ENCODE measurements around the gene EXOC6.
"Not testable (repeated sequence)": the region's sequence is repeated elsewhere in the genome, so short reads cannot be mapped to it uniquely, and the experiment has no call there.

Gene EXOC6

GRCh38 chr10:92880917-92881316 lies 32.6 kb downstream of the EXOC6 start:
- no peak for DNase-seq

- no peak for DNase-seq
These were observed 38.1 kb downstream of the EXOC6 start for GRCh38 chr10:92886334-92886961.

GRCh38 chr10:92890471-92890870 lies 42.2 kb downstream of the EXOC6 start:
- DNase-seq, result no peak

- DNase-seq, result no peak
These were observed 43.8 kb downstream of the EXOC6 start for GRCh38 chr10:92891885-92892690.

GRCh38 chr10:92892691-92893054 lies 44.4 kb downstream of the EXOC6 start:
- no peak for DNase-seq

GRCh38 chr10:92894081-92894655 lies 45.8 kb downstream of the EXOC6 start:
- no peak for DNase-seq

- DNase-seq, result no peak
These were observed 49.6 kb downstream of the EXOC6 start for GRCh38 chr10:92897916-92898315.

- DNase-seq, result no peak
These were observed 53.5 kb downstream of the EXOC6 start for GRCh38 chr10:92901819-92902251.

GRCh38 chr10:92903633-92904032 lies 55.3 kb downstream of the EXOC6 start:
- no peak for DNase-seq

- DNase-seq, result no peak
These were observed 59.0 kb downstream of the EXOC6 start for GRCh38 chr10:92907280-92907679.

- DNase-seq, result not testable (repeated sequence)
These were observed 64.3 kb downstream of the EXOC6 start for GRCh38 chr10:92912631-92913030.

GRCh38 chr10:92913973-92914372 lies 65.7 kb downstream of the EXOC6 start:
- no peak for DNase-seq

GRCh38 chr10:92914478-92915325 lies 66.4 kb downstream of the EXOC6 start:
- DNase-seq, result peak; percentile 38

- DNase-seq, result no peak
These were observed 67.6 kb downstream of the EXOC6 start for GRCh38 chr10:92915892-92916291.

GRCh38 chr10:92916433-92916832 lies 68.1 kb downstream of the EXOC6 start:
- DNase-seq, result no peak

- no peak for DNase-seq
These were observed 70.3 kb downstream of the EXOC6 start for GRCh38 chr10:92918603-92919002.

GRCh38 chr10:92920866-92921265 lies 72.5 kb downstream of the EXOC6 start:
- DNase-seq, result no peak

- no peak for DNase-seq
These were observed 75.1 kb downstream of the EXOC6 start for GRCh38 chr10:92923416-92923815.

GRCh38 chr10:92929896-92930295 lies 81.6 kb downstream of the EXOC6 start:
- DNase-seq, result no peak

- no peak for DNase-seq
These were observed 83.3 kb downstream of the EXOC6 start for GRCh38 chr10:92931597-92931996.

- no peak for DNase-seq
These were observed 89.6 kb downstream of the EXOC6 start for GRCh38 chr10:92937876-92938275.

- DNase-seq, result no peak
These were observed 90.5 kb downstream of the EXOC6 start for GRCh38 chr10:92938841-92939240.

- no peak for DNase-seq
These were observed 93.9 kb downstream of the EXOC6 start for GRCh38 chr10:92942226-92942625.
